Measurements from ENCODE around the gene LGALS4.
"Not testable (repeated sequence)": the region's sequence is repeated elsewhere in the genome, so short reads cannot be mapped to it uniquely, and the experiment has no call there.

The LGALS4 gene

GRCh38 chr19:38803543-38803942 is 9.2 kb downstream of the LGALS4 start:
- Histone ChIP-seq H3K4me1 (ENCODE audit: control insufficient read depth, insufficient read depth, low read length) (no peaks in the 10 kb centered on the region), H3K9ac (ENCODE audit: low read length) (no peak overlapping the region), H3K4me3 (ENCODE audit: low read length) (no peak overlapping the region), H3K36me3 (ENCODE audit: control insufficient read depth, insufficient read depth, low read length, severe bottlenecking) (no peaks in the 10 kb centered on the region), H3K9me3 (ENCODE audit: control insufficient read depth, low read length) (no peaks in the 10 kb centered on the region), H3K27me3 (replicated peaks; ENCODE audit: control insufficient read depth, insufficient read depth, low read length) (no peaks in the 10 kb centered on the region)
- DNase-seq (ENCODE audit: low read depth) = no peak

GRCh38 chr19:38801359-38802095 is 11.2 kb downstream of the LGALS4 start:
- Histone ChIP-seq H3K9ac (ENCODE audit: low read length) (no peak overlapping the region), H3K4me3 (ENCODE audit: low read length) (no peak overlapping the region), H3K36me3 (ENCODE audit: control insufficient read depth, insufficient read depth, low read length, severe bottlenecking) (no peaks in the 10 kb centered on the region), H3K4me1 (ENCODE audit: control insufficient read depth, insufficient read depth, low read length) (no peaks in the 10 kb centered on the region), H3K27me3 (replicated peaks; ENCODE audit: control insufficient read depth, insufficient read depth, low read length) (no peaks in the 10 kb centered on the region), H3K9me3 (ENCODE audit: control insufficient read depth, low read length) (no peaks in the 10 kb centered on the region)
- no peak for DNase-seq (ENCODE audit: low read depth)

- Histone ChIP-seq H3K4me1 (ENCODE audit: control insufficient read depth, insufficient read depth, low read length) (no peaks in the 10 kb centered on the region), H3K9ac (ENCODE audit: low read length) (no peak overlapping the region)
These were observed 12.0 kb downstream of the LGALS4 start for GRCh38 chr19:38800577-38801347.

GRCh38 chr19:38799104-38799503 is 13.6 kb downstream of the LGALS4 start:
- no peaks in the 10 kb centered on the region for H3K27me3 ChIP-seq (replicated peaks; ENCODE audit: control insufficient read depth, insufficient read depth, low read length)
- no peaks in the 10 kb centered on the region for H3K9me3 ChIP-seq (ENCODE audit: control insufficient read depth, low read length)
- H3K4me1 ChIP-seq (ENCODE audit: control insufficient read depth, insufficient read depth, low read length) = no peaks in the 10 kb centered on the region
- no peaks in the 10 kb centered on the region for H3K36me3 ChIP-seq (ENCODE audit: control insufficient read depth, insufficient read depth, low read length, severe bottlenecking)
- H3K9ac ChIP-seq (ENCODE audit: low read length) = no peak overlapping the region
- DNase-seq (ENCODE audit: low read depth) = no peak
- no peak overlapping the region for H3K4me3 ChIP-seq (ENCODE audit: low read length)

More at GRCh38 chr19:38800577-38801347, 12.0 kb downstream of the LGALS4 start:
- Histone ChIP-seq H3K36me3 (ENCODE audit: control insufficient read depth, insufficient read depth, low read length, severe bottlenecking) (no peaks in the 10 kb centered on the region), H3K4me3 (ENCODE audit: low read length) (no peak overlapping the region), H3K27me3 (replicated peaks; ENCODE audit: control insufficient read depth, insufficient read depth, low read length) (no peaks in the 10 kb centered on the region), H3K9me3 (ENCODE audit: control insufficient read depth, low read length) (no peaks in the 10 kb centered on the region)
- DNase-seq (ENCODE audit: low read depth) = no peak

- not testable (repeated sequence) for H3K9me3 ChIP-seq (ENCODE audit: control insufficient read depth, low read length); DNase-seq (ENCODE audit: low read depth); H3K9ac ChIP-seq (ENCODE audit: low read length); H3K27me3 ChIP-seq (replicated peaks; ENCODE audit: control insufficient read depth, insufficient read depth, low read length); H3K4me1 ChIP-seq (ENCODE audit: control insufficient read depth, insufficient read depth, low read length); H3K4me3 ChIP-seq (ENCODE audit: low read length); H3K36me3 ChIP-seq (ENCODE audit: control insufficient read depth, insufficient read depth, low read length, severe bottlenecking)
These were observed 15.0 kb downstream of the LGALS4 start for GRCh38 chr19:38797781-38798180.

GRCh38 chr19:38796154-38796553 is 16.6 kb downstream of the LGALS4 start:
- H3K4me3 ChIP-seq (ENCODE audit: low read length) = no peak overlapping the region
- H3K9ac ChIP-seq (ENCODE audit: low read length) = no peak overlapping the region
- no peak for DNase-seq (ENCODE audit: low read depth)
- H3K27me3 ChIP-seq (replicated peaks; ENCODE audit: control insufficient read depth, insufficient read depth, low read length) = no peaks in the 10 kb centered on the region
- no peaks in the 10 kb centered on the region for H3K9me3 ChIP-seq (ENCODE audit: control insufficient read depth, low read length)
- no peaks in the 10 kb centered on the region for H3K36me3 ChIP-seq (ENCODE audit: control insufficient read depth, insufficient read depth, low read length, severe bottlenecking)
- H3K4me1 ChIP-seq (ENCODE audit: control insufficient read depth, insufficient read depth, low read length) = no peaks in the 10 kb centered on the region

GRCh38 chr19:38795549-38795948 is 17.2 kb downstream of the LGALS4 start:
- Histone ChIP-seq H3K4me3 (ENCODE audit: low read length) (no peak overlapping the region), H3K36me3 (ENCODE audit: control insufficient read depth, insufficient read depth, low read length, severe bottlenecking) (no peaks in the 10 kb centered on the region), H3K4me1 (ENCODE audit: control insufficient read depth, insufficient read depth, low read length) (no peaks in the 10 kb centered on the region), H3K27me3 (replicated peaks; ENCODE audit: control insufficient read depth, insufficient read depth, low read length) (no peaks in the 10 kb centered on the region), H3K9ac (ENCODE audit: low read length) (no peak overlapping the region), H3K9me3 (ENCODE audit: control insufficient read depth, low read length) (no peaks in the 10 kb centered on the region)
- DNase-seq (ENCODE audit: low read depth) = no peak

- Histone ChIP-seq H3K9ac (ENCODE audit: low read length) (no peak overlapping the region), H3K9me3 (ENCODE audit: control insufficient read depth, low read length) (no peaks in the 10 kb centered on the region), H3K4me1 (ENCODE audit: control insufficient read depth, insufficient read depth, low read length) (no peaks in the 10 kb centered on the region), H3K36me3 (ENCODE audit: control insufficient read depth, insufficient read depth, low read length, severe bottlenecking) (no peaks in the 10 kb centered on the region), H3K4me3 (ENCODE audit: low read length) (no peak overlapping the region), H3K27me3 (replicated peaks; ENCODE audit: control insufficient read depth, insufficient read depth, low read length) (no peaks in the 10 kb centered on the region)
- DNase-seq (ENCODE audit: low read depth) = no peak
These were observed 19.1 kb downstream of the LGALS4 start for GRCh38 chr19:38793671-38794070.

GRCh38 chr19:38793177-38793576 is 19.6 kb downstream of the LGALS4 start:
- no peak overlapping the region for H3K9ac ChIP-seq (ENCODE audit: low read length)
- no peaks in the 10 kb centered on the region for H3K4me1 ChIP-seq (ENCODE audit: control insufficient read depth, insufficient read depth, low read length)
- no peaks in the 10 kb centered on the region for H3K9me3 ChIP-seq (ENCODE audit: control insufficient read depth, low read length)
- H3K36me3 ChIP-seq (ENCODE audit: control insufficient read depth, insufficient read depth, low read length, severe bottlenecking) = no peaks in the 10 kb centered on the region
- DNase-seq (ENCODE audit: low read depth) = peak; percentile 29
- no peaks in the 10 kb centered on the region for H3K27me3 ChIP-seq (replicated peaks; ENCODE audit: control insufficient read depth, insufficient read depth, low read length)
- H3K4me3 ChIP-seq (ENCODE audit: low read length) = no peak overlapping the region

GRCh38 chr19:38792250-38793111 is 20.3 kb downstream of the LGALS4 start:
- H3K4me1 ChIP-seq (ENCODE audit: control insufficient read depth, insufficient read depth, low read length) = no peaks in the 10 kb centered on the region
- H3K36me3 ChIP-seq (ENCODE audit: control insufficient read depth, insufficient read depth, low read length, severe bottlenecking) = no peaks in the 10 kb centered on the region
- no peaks in the 10 kb centered on the region for H3K9me3 ChIP-seq (ENCODE audit: control insufficient read depth, low read length)
- peak; percentile 4 for DNase-seq (ENCODE audit: low read depth)
- H3K4me3 ChIP-seq (ENCODE audit: low read length) = no peak overlapping the region
- no peak overlapping the region for H3K9ac ChIP-seq (ENCODE audit: low read length)
- no peaks in the 10 kb centered on the region for H3K27me3 ChIP-seq (replicated peaks; ENCODE audit: control insufficient read depth, insufficient read depth, low read length)

GRCh38 chr19:38791451-38792064 is 21.2 kb downstream of the LGALS4 start:
- not testable (repeated sequence) for H3K27me3 ChIP-seq (replicated peaks; ENCODE audit: control insufficient read depth, insufficient read depth, low read length); H3K36me3 ChIP-seq (ENCODE audit: control insufficient read depth, insufficient read depth, low read length, severe bottlenecking); DNase-seq (ENCODE audit: low read depth); H3K9me3 ChIP-seq (ENCODE audit: control insufficient read depth, low read length); H3K4me1 ChIP-seq (ENCODE audit: control insufficient read depth, insufficient read depth, low read length)
- Histone ChIP-seq H3K9ac (ENCODE audit: low read length) (peak overlapping the region; percentile 58), H3K4me3 (ENCODE audit: low read length) (peak overlapping the region; percentile 64)
